HG03469 (cell line): ENCODE results near the gene HOXB7.

Source experiments
- ATAC-seq: cut with Tn5 transposase; IDR thresholded peaks from one replicate; pipeline ENCODE4 v1.9.1; 2021; ENCODE audit warnings: mild to moderate bottlenecking, moderate library complexity, moderate number of reproducible peaks; ENCODE audit not compliant: unreplicated experiment

Gene HOXB7

GRCh38 chr17:48586355-48587258 lies 24.2 kb downstream of the HOXB7 start:
- ATAC-seq: no peak

GRCh38 chr17:48584223-48584741 lies 26.5 kb downstream of the HOXB7 start:
- no peak for ATAC-seq

DNA sequence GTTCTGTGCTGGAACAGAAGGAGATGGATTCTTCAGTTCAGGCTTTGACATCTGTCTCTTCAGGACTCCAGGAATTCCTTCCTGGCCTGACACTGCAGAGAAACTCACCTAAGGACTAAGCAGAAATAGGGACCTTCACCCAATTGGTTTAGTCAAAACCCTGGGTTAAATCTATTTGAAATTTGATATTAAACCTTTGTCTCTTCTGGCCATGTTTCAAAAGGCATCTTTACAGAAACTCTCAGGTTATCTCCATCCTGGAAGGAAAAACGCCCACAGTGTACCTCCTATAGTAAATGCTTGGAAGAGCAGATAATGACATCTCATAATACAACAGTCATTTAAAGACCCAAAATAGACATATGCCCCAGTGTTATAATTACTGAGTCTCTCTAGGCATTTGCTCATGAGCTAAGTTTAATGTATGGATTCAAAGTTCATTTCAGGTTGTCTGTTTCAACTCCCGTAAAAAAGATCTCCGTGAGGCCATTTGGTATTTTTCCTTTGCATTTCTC lies 27.1 kb downstream of the HOXB7 start:
- no peak for ATAC-seq

GRCh38 chr17:48582750-48583069 lies 28.1 kb downstream of the HOXB7 start:
- ATAC-seq: no peak

- no peak for ATAC-seq
Observed at GRCh38 chr17:48579760-48580554, 30.9 kb downstream of the HOXB7 start.

- ATAC-seq: no peak
Observed at GRCh38 chr17:48579471-48579759, 31.4 kb downstream of the HOXB7 start.

- no peak for ATAC-seq
Observed at GRCh38 chr17:48578616-48579470, 32.0 kb downstream of the HOXB7 start.

DNA sequence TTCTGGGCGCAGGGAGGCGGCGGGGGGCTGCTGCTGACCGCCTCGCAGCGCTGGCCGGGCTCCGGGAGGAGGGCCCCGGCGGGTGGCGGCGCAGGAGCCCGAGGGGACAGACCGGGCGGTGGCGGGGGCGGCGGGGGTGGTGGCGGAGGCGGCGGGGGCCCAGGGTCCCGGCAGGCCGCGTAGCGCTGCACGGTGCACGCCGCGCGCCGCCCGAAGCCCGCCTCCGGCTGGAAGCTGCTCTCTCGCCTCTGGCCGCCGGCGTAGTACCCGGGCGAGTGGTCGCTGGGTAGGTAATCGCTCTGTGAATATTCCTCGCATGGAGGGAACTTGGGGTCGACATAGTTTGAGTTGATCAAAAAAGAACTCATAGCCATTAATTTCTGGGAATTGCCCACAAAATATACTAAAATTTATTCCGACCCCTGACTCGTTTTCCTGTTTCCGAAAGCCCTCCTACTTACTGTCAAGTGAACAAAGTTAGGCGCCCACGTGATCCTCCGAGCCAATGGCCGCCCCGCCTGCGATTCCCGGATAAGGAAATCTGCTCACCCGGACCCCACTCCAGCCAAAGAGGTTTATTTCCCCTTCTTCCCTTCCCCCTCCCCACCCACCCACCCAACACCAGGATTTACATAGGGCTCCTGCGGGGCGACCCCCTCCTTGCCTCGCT lies 32.7 kb downstream of the HOXB7 start, which contains the start of gene HOXB4:
Gene HOXB4, minus strand, starts transcription at position 405 of the 670 bp plus-strand sequence. Its CDS starts 31 bp downstream, at position 374.
- ATAC-seq: no peak

DNA sequence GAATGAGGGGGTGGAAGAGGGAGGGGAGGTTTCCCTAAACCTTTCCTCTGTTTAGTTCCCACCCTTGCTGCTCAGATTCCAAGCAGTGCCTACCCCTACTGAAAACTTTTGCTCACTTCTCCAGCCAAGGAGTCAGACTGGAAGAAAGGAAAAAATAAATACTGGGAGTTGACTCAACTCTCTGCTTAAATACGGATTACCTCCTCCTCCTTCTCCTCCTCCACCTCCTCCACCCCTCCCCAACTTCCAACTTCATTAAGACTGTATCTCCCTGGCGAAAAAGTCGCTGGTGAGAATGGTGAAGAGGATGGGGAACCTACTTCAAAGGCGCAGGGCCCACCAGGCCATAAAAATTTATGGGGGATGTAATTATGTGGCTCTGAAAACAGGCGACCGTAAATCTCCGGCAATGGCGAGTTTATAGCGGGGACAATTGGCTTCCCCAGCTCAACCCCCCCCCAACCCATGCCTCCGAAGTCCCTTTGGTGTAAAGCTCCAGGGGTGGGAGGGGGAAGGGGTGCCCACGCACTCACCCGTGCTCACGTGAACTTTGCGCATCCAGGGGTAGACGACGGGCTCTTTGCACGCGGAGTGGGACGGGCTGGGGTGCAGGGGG lies 33.4 kb downstream of the HOXB7 start:
- no peak for ATAC-seq

DNA sequence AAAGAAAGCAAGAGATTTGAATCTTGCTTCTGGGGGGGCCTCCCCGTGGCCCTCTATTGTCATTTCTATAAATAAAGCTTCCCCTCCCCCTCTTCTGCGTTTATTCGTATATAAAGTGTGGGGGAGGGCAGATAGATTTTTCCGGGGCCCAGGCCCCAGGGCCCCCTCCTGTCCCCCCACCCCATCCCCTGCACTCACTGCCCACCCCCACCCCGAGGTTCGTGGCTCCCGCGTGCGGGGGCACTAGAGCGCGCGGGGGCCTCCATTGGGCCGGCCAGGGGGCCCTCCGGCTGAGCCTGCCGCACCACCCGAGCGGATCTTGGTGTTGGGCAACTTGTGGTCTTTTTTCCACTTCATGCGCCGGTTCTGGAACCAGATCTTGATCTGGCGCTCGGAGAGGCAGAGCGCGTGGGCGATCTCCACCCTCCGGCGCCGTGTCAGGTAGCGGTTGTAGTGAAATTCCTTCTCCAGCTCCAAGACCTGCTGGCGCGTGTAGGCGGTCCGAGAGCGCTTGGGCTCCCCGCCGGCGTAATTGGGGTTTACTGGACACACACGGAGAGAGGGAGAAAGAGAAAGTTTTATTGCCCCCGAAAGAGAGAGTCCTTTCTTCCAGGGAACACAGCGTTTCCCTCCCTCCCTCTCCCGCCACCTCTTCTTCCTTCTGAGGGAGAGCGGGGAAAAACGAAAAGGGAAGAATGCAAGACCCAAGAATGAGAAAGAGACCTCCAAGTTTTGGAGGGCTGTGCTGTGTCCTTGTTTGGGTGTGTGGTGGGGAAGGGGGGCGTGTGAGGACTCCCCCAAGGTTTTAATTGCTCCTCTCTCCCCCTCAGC lies 34.1 kb downstream of the HOXB7 start:
- ATAC-seq: no peak

GRCh38 chr17:48575673-48576478 lies 34.9 kb downstream of the HOXB7 start:
- no peak for ATAC-seq

DNA sequence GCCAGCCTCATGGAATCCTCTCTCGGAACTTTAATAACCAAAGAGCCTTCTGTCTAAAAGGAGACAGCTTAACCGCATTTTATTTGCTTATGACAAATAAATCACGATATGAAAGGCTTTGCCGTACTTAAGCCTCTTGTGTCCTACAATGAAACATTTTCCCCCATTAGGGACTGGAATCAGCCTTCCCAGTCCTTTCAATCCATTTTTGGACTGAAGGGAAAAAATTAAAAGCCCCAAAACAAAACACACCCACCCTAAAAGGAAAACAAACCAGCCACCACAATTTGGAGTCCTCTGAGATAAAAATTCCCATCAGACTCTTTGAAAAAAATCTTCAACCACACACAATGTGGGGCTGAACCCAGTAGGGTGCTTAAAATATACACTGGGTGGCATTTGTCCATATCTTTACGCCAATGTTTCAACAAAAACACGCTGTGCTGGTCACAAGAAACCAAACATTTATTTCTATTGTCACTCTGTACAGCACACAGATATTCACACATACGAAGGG lies 35.7 kb downstream of the HOXB7 start:
- ATAC-seq: no peak

DNA sequence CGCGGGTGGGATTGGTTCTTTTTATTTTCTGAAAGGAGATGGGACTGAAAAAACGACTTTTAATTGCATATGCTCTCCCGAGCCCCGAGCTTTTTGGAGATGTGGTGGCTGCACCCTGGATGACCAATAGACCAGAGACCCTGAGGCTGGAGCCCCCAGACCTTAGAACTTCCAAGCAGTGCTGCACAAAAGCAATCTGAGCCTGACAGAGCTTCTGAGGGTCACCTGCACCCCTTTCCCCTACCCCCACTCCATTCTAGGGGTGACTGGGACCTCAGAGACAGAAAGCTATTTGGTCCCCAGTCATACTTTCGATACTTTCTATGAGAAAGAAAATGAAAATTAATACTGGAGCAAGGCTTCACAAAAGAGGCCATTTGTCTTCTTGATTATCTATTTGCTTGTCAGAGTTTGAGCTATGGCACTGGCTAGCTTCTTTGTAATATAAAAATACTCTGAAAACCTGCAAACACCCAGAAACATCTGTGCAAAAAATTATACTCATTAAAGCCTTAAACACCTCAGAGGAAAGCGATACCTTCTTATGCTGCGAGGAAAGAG lies 36.2 kb downstream of the HOXB7 start:
- no peak for ATAC-seq

GRCh38 chr17:48571826-48572417 lies 38.9 kb downstream of the HOXB7 start:
- ATAC-seq: no peak

- ATAC-seq: no peak
Observed at GRCh38 chr17:48571024-48571818, 39.6 kb downstream of the HOXB7 start.

GRCh38 chr17:48570325-48571023 lies 40.3 kb downstream of the HOXB7 start:
- ATAC-seq: no peak
